Nephron (organoid): ENCODE measurements around the gene COL6A1.
"Not testable (repeated sequence)": the region's sequence is repeated elsewhere in the genome, so short reads cannot be mapped to it uniquely, and the experiment has no call there.

Source experiments
- H3K27ac Mint-ChIP-seq, 3 experiments: 2 replicates each; pipeline ENCODE4 v1.8.0; 2020; ENCODE audit warnings: mixed read lengths in 3 of 3, mild to moderate bottlenecking in 2 of 3, moderate library complexity in 1 of 3
- H3K27me3 Mint-ChIP-seq: 2 replicates; pipeline ENCODE4 v1.8.0; 2021; ENCODE audit warnings: low read depth, mild to moderate bottlenecking, moderate library complexity, mixed read lengths
- H3K36me3 Mint-ChIP-seq: 2 replicates; pipeline ENCODE4 v1.8.0; 2020; ENCODE audit warnings: low read depth, mixed read lengths
- H3K4me1 Mint-ChIP-seq: 2 replicates; pipeline ENCODE4 v1.8.0; 2020; ENCODE audit warnings: mixed read lengths
- H3K4me3 Mint-ChIP-seq, 3 experiments: 2 replicates each; pipeline ENCODE4 v1.8.0; 2020; ENCODE audit warnings: mild to moderate bottlenecking in 3 of 3, mixed read lengths in 3 of 3, moderate library complexity in 2 of 3
- H3K9me3 Mint-ChIP-seq: 2 replicates; pipeline ENCODE4 v1.8.0; 2020; ENCODE audit warnings: mixed read lengths
- TF ChIP-seq, protein P1 (sequence below), 3 experiments: fragments of 200-600 bp; sonication (generic); IDR thresholded peaks; one replicate each; pipeline ENCODE4 v1.5.0; 2021; ENCODE audit warnings: antibody characterized with exemption in 3 of 3; ENCODE audit not compliant: unreplicated experiment in 3 of 3

Gene COL6A1

DNA sequence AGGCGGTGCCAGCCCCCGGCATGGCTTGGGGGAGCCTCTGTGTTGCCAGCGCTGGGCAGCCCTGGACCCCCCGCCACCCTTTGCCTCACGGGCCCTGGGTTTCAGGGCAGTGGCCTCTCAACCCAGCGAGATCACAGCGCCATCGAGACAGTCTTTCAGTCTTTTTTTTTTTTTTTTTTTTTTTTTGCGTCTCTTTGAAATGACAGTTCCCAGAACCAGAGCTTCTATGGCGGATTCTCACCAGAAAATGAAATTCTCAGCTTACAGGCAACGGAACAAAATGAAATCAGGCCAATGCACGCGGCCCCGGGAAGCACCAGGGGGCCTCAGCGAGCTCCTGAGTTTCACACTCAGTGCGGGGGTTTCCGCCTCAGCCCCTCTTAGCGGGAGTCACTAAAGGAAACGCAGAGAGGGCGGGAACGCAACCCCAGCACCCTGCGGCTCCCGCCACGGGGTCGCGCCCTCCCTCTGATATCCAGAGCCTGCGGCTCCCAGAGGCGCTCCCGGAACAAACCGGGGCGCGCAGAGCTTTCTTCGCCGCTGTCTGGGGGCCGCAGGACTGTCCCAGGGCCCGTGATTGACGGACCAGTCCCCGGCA, 8.0 kb upstream of the COL6A1 start:
- H3K36me3 Mint-ChIP-seq: no peaks in the 10 kb centered on the region
- TF ChIP-seq, protein P1, sequence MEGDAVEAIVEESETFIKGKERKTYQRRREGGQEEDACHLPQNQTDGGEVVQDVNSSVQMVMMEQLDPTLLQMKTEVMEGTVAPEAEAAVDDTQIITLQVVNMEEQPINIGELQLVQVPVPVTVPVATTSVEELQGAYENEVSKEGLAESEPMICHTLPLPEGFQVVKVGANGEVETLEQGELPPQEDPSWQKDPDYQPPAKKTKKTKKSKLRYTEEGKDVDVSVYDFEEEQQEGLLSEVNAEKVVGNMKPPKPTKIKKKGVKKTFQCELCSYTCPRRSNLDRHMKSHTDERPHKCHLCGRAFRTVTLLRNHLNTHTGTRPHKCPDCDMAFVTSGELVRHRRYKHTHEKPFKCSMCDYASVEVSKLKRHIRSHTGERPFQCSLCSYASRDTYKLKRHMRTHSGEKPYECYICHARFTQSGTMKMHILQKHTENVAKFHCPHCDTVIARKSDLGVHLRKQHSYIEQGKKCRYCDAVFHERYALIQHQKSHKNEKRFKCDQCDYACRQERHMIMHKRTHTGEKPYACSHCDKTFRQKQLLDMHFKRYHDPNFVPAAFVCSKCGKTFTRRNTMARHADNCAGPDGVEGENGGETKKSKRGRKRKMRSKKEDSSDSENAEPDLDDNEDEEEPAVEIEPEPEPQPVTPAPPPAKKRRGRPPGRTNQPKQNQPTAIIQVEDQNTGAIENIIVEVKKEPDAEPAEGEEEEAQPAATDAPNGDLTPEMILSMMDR (IDR thresholded peaks at IDR 0.05; ENCODE audit: unreplicated experiment in 3 of 3): peak; percentile 64 to 76 (median 75)
- no peaks in the 10 kb centered on the region for H3K9me3 Mint-ChIP-seq
- peak overlapping the region; percentile 85 to 92 (median 86) for H3K4me3 Mint-ChIP-seq
- peaks cover 7% of the 10 kb centered on the region for H3K27me3 Mint-ChIP-seq
- H3K4me1 Mint-ChIP-seq: peaks cover 41% of the 10 kb centered on the region
- H3K27ac Mint-ChIP-seq: peak overlapping the region; percentile 98 to 99 (median 99)

DNA sequence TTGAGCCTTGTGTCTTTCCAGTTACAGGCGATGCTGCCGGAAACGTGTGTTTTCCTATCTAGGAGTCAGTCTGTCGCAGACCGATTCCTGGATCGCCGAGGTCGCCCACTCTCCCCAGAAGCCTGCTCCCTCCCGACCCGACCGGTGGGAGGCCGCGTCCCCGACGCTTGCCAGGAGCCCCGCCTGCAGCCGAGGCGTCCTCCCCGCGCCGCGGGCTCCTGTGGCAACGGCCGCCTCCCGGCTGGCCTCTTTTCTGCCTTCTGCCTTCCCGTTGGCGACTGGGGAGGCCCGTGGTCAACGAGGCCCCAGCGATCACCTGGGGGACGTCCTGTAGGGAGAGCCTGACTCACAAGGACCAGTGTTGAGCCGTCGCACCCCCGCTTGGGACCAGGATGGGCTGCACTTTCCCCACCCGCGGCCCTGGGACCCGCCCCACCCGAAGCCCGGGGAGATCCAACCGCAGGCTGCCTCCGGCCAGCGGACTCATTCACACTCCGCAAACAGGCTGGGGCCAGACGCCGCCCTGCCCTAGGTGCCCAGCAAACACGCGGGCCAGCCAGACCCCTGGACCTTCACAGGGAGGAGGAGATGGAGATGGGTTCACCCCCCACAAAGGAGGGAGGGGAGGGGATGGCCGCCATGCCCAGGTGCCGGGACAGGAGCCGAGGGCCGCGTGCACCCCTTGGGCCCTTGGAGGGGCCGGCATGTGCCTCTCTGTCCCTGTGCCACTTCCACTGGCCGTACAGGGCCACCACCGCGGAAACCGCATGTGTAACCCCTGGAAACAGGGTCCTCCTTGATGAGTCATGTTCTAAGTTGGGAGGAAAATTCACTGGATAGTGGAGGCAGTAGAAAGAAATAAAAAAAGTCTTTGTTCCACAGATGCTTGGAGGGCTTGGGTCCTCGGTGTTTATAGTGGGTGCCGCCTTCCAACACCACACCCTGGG, 7.2 kb upstream of the COL6A1 start:
- Mint-ChIP-seq H3K36me3 (no peaks in the 10 kb centered on the region), H3K4me1 (peaks cover 44% of the 10 kb centered on the region), H3K4me3 (peak overlapping the region; percentile 85 to 92 (median 86)), H3K27ac (peak overlapping the region; percentile 98 to 99 (median 99)), H3K9me3 (no peaks in the 10 kb centered on the region), H3K27me3 (peaks cover 7% of the 10 kb centered on the region)
- TF ChIP-seq, protein P1 (IDR thresholded peaks at IDR 0.05; ENCODE audit: unreplicated experiment in 3 of 3): no peak

DNA sequence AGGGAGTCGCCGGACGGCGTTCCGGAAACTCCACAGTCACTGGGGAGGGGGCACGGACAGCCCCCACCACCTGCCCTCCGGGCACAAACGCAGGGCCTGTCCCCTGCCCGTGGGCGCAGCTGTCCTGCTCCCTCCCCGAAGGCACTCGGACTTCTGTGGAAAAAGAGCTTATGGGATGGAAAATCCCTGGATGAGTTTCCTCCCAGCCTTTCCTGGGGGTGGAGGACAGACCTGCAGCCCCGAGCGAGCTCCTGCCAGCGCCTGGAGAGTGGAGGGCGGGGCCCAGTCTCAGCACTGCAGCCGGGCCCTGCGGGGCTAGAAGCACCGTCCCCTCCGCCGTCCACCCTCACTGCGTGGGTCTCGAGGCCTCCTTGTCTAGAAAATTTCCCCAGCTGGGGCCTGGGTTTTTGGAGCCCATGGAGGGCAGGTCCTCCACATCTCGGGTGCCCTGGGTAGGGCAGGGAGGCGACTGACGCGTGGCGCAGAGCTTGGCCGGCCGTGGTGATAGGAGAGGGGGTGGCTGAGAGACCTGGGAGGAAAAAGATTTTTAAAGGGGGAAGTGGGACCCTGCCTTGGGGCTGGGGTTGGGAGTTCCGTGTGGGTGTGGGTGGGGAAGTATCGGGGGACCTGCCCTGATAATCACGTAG, 6.4 kb upstream of the COL6A1 start:
- Mint-ChIP-seq H3K4me3 (peak overlapping the region; percentile 51 to 76 (median 59)), H3K27me3 (peaks cover 10% of the 10 kb centered on the region), H3K27ac (peak overlapping the region; percentile 98 to 99 (median 99)), H3K36me3 (no peaks in the 10 kb centered on the region), H3K4me1 (peaks cover 39% of the 10 kb centered on the region), H3K9me3 (no peaks in the 10 kb centered on the region)
- TF ChIP-seq, protein P1 (IDR thresholded peaks at IDR 0.05; ENCODE audit: unreplicated experiment in 3 of 3): no peak

DNA sequence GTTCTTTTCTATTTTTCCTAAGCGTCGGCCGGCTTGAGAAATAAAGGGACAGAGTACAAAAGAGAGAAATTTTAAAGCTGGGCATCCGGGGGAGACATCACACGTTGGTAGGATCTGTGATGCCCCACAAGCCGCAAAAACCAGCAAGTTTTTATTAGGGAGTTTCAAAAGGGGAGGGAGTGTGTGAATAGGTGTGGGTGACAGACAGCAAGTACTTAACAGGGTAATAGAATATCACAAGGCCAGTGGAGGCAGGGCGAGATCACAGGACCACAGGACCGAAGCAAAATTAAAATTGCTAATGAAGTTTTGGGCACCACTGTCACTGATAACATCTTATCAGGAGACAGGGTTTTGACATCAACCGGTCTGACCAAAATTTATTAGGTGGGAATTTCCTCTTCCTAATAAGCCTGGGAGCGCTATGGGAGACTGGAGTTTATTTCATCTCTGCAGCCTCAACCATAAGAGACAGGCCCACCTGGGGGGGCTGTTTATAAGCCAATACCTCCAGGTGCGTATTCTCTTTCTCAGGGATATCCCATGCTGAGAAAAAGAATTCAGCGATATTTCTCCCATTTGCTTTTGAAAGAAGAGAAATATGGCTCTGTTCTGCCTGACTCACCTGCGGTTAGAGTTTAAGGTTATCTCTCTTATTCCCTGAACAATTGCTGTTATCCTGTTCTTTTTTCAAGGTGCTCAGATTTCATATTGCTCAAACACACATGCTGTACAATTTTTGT, 5.7 kb upstream of the COL6A1 start:
- H3K9me3 Mint-ChIP-seq, H3K27me3 Mint-ChIP-seq, H3K36me3 Mint-ChIP-seq: not testable (repeated sequence)
- peaks cover 38% of the 10 kb centered on the region for H3K4me1 Mint-ChIP-seq
- peak overlapping the region; percentile 98 to 99 (median 99) for H3K27ac Mint-ChIP-seq
- H3K4me3 Mint-ChIP-seq: peak overlapping the region; percentile 51 to 71 (median 59)

DNA sequence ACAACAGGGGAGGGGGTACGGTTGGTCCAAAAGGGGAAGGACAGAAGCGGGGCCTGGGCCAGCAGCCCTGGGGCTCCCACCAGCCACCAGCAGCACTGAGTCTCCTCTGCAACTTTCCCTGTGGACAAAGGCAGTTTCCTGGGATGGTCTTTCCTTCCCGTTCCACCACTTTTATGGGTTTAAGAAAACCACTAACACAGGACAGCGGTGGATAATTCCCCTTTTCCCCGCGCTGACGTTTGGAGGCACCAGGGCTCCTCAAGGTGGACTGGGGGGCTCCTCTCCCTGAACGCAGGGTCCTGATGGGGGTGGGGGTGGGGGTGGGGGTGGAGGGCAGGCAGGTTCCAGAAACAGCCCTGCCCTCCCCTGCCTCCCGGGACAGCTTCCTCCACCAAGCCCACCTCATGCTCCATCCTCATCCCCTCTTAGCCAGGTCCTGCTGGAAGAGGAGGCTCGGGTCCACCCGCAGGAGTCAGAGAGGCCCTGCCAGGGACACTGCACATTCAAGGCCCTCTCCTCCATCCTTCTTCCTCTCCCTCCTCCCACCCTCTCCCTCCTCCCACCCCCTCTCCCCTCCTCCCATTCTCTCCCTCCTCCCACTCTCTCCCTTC, 4.8 kb upstream of the COL6A1 start:
- TF ChIP-seq, protein P1 (IDR thresholded peaks at IDR 0.05; ENCODE audit: unreplicated experiment in 3 of 3): no peak
- Mint-ChIP-seq H3K27me3 (peaks cover 10% of the 10 kb centered on the region), H3K9me3 (no peaks in the 10 kb centered on the region), H3K4me1 (peaks cover 38% of the 10 kb centered on the region), H3K4me3 (peak overlapping the region in 1 of 3 experiments; percentile 19), H3K36me3 (no peaks in the 10 kb centered on the region), H3K27ac (peak overlapping the region; percentile 73 to 99 (median 98))
